WERI-Rb-1 (cell line): ENCODE results near the gene EYA3.

ENCODE experiments used
- DNase-seq: peaks from one replicate; pipeline ENCODE4 v3.0.0-alpha.2; 2020
- H3K27ac ChIP-seq: fragments of 250-450 bp; sonication (Bioruptor Pico); 2 replicates; pipeline ENCODE4 v1.5.1; 2020; ENCODE audit warnings: mild to moderate bottlenecking, moderate library complexity
- H3K27me3 ChIP-seq: fragments of 250-450 bp; sonication (Bioruptor Pico); 2 replicates; pipeline ENCODE4 v1.5.1; 2021; ENCODE audit warnings: mild to moderate bottlenecking, low read depth, moderate library complexity; ENCODE audit not compliant: insufficient read depth, severe bottlenecking
- H3K36me3 ChIP-seq: fragments of 250-450 bp; sonication (Bioruptor Pico); 2 replicates; pipeline ENCODE4 v1.5.1; 2020; ENCODE audit warnings: mild to moderate bottlenecking, moderate library complexity
- H3K4me3 ChIP-seq: 2 replicates; pipeline ENCODE4 v1.5.1; 2011; ENCODE audit warnings: low read depth, mild to moderate bottlenecking, control low read depth, low read length
- H3K9me3 ChIP-seq: fragments of 250-450 bp; sonication (Bioruptor Pico); 2 replicates; pipeline ENCODE4 v1.5.1; 2021; ENCODE audit warnings: mild to moderate bottlenecking, moderate library complexity; ENCODE audit not compliant: severe bottlenecking
- CTCF ChIP-seq: IDR thresholded peaks from 2 replicates; pipeline ENCODE4 v1.5.1; 2011; ENCODE audit warnings: low read depth, mild to moderate bottlenecking, control low read depth, inconsistent platforms, low read length

Gene EYA3

GRCh38 chr1:27973771-27974416 is 114.5 kb downstream of the EYA3 start:
- no peak for DNase-seq
- no peaks in the 10 kb centered on the region for H3K9me3 ChIP-seq
- no peaks in the 10 kb centered on the region for H3K27me3 ChIP-seq
- H3K27ac ChIP-seq, result no peak overlapping the region
- TF ChIP-seq CTCF, result no peak
- no peak overlapping the region for H3K4me3 ChIP-seq
- peaks cover 9% of the 10 kb centered on the region for H3K36me3 ChIP-seq

GRCh38 chr1:27972141-27972540 is 116.3 kb downstream of the EYA3 start:
- Histone ChIP-seq H3K9me3 (no peaks in the 10 kb centered on the region), H3K27me3 (no peaks in the 10 kb centered on the region), H3K27ac (no peak overlapping the region), H3K36me3 (peaks cover 9% of the 10 kb centered on the region), H3K4me3 (no peak overlapping the region)
- DNase-seq, result no peak
- no peak for TF ChIP-seq CTCF

GRCh38 chr1:27971674-27972073 is 116.7 kb downstream of the EYA3 start:
- Histone ChIP-seq H3K36me3 (peaks cover 5% of the 10 kb centered on the region; the same call in 1 of the 2 replicates), H3K4me3 (no peak overlapping the region), H3K27me3 (no peaks in the 10 kb centered on the region), H3K27ac (no peak overlapping the region), H3K9me3 (no peaks in the 10 kb centered on the region)
- TF ChIP-seq CTCF, result no peak
- no peak for DNase-seq

- Histone ChIP-seq H3K9me3 (no peaks in the 10 kb centered on the region), H3K27ac (no peak overlapping the region), H3K36me3 (peaks cover 5% of the 10 kb centered on the region; the same call in 1 of the 2 replicates), H3K4me3 (no peak overlapping the region), H3K27me3 (no peaks in the 10 kb centered on the region)
- no peak for TF ChIP-seq CTCF
- DNase-seq, result no peak
Observed at GRCh38 chr1:27970401-27970800, 118.0 kb downstream of the EYA3 start.

GRCh38 chr1:27968692-27969091 is 119.7 kb downstream of the EYA3 start:
- Histone ChIP-seq H3K9me3 (no peaks in the 10 kb centered on the region), H3K36me3 (peaks cover 5% of the 10 kb centered on the region; the same call in 1 of the 2 replicates), H3K27me3 (no peaks in the 10 kb centered on the region), H3K27ac (no peak overlapping the region), H3K4me3 (no peak overlapping the region)
- no peak for TF ChIP-seq CTCF
- no peak for DNase-seq
